ENCODE data around the gene ADD3.

The ADD3 gene

GRCh38 chr10:110076559-110077318 lies 69.0 kb downstream of the ADD3 start:
- Mint-ChIP-seq H3K9me3 (no peaks in the 10 kb centered on the region), H3K4me1 (peaks cover 59% of the 10 kb centered on the region), H3K27ac (peak overlapping the region; percentile 92), H3K27me3 (no peaks in the 10 kb centered on the region), H3K36me3 (peaks cover 5% of the 10 kb centered on the region), H3K4me3 (peak overlapping the region; percentile 75)
- ATAC-seq, result peak; percentile 80

GRCh38 chr10:110077436-110078130 lies 69.8 kb downstream of the ADD3 start:
- Mint-ChIP-seq H3K4me3 (peak overlapping the region; percentile 75), H3K36me3 (peaks cover 5% of the 10 kb centered on the region), H3K4me1 (peaks cover 59% of the 10 kb centered on the region), H3K27me3 (no peaks in the 10 kb centered on the region), H3K9me3 (no peaks in the 10 kb centered on the region), H3K27ac (peak overlapping the region; percentile 92)
- ATAC-seq, result peak; percentile 71

- Mint-ChIP-seq H3K9me3 (peaks cover 5% of the 10 kb centered on the region), H3K27me3 (no peaks in the 10 kb centered on the region), H3K4me1 (peaks cover 67% of the 10 kb centered on the region), H3K4me3 (no peak overlapping the region), H3K27ac (peak overlapping the region; percentile 92), H3K36me3 (peaks cover 12% of the 10 kb centered on the region)
- no peak for ATAC-seq
Observed at GRCh38 chr10:110078317-110078716, 70.5 kb downstream of the ADD3 start.

GRCh38 chr10:110081911-110082310 lies 74.1 kb downstream of the ADD3 start:
- ATAC-seq, result no peak
- H3K4me1 Mint-ChIP-seq, result peaks cover 69% of the 10 kb centered on the region
- H3K4me3 Mint-ChIP-seq, result no peak overlapping the region
- H3K36me3 Mint-ChIP-seq, result peaks cover 7% of the 10 kb centered on the region
- H3K27ac Mint-ChIP-seq, result peak overlapping the region; percentile 59
- no peaks in the 10 kb centered on the region for H3K27me3 Mint-ChIP-seq
- H3K9me3 Mint-ChIP-seq, result peaks cover 5% of the 10 kb centered on the region

GRCh38 chr10:110083884-110084283 lies 76.1 kb downstream of the ADD3 start:
- ATAC-seq, result no peak
- H3K27ac Mint-ChIP-seq, result peak overlapping the region; percentile 59
- H3K27me3 Mint-ChIP-seq, result no peaks in the 10 kb centered on the region
- H3K4me1 Mint-ChIP-seq, result peaks cover 60% of the 10 kb centered on the region
- H3K4me3 Mint-ChIP-seq, result no peak overlapping the region
- H3K36me3 Mint-ChIP-seq, result peaks cover 7% of the 10 kb centered on the region
- peaks cover 5% of the 10 kb centered on the region for H3K9me3 Mint-ChIP-seq

GRCh38 chr10:110087682-110088081 lies 79.9 kb downstream of the ADD3 start:
- no peak for ATAC-seq
- Mint-ChIP-seq H3K27ac (peak overlapping the region; percentile 30), H3K9me3 (peaks cover 4% of the 10 kb centered on the region), H3K36me3 (peaks cover 21% of the 10 kb centered on the region), H3K27me3 (no peaks in the 10 kb centered on the region), H3K4me1 (peaks cover 61% of the 10 kb centered on the region), H3K4me3 (no peak overlapping the region)

GRCh38 chr10:110088367-110089104 lies 80.8 kb downstream of the ADD3 start:
- Mint-ChIP-seq H3K9me3 (no peaks in the 10 kb centered on the region), H3K4me1 (peaks cover 55% of the 10 kb centered on the region), H3K36me3 (peaks cover 15% of the 10 kb centered on the region), H3K27me3 (no peaks in the 10 kb centered on the region), H3K4me3 (no peak overlapping the region), H3K27ac (peak overlapping the region; percentile 30)
- no peak for ATAC-seq

GRCh38 chr10:110091830-110092229 lies 84.0 kb downstream of the ADD3 start:
- Mint-ChIP-seq H3K27ac (no peak overlapping the region), H3K4me1 (peaks cover 44% of the 10 kb centered on the region), H3K36me3 (peaks cover 15% of the 10 kb centered on the region), H3K27me3 (no peaks in the 10 kb centered on the region), H3K4me3 (no peak overlapping the region), H3K9me3 (no peaks in the 10 kb centered on the region)
- no peak for ATAC-seq

- Mint-ChIP-seq H3K4me1 (peaks cover 39% of the 10 kb centered on the region), H3K27me3 (no peaks in the 10 kb centered on the region), H3K36me3 (peaks cover 15% of the 10 kb centered on the region), H3K27ac (no peak overlapping the region), H3K9me3 (no peaks in the 10 kb centered on the region), H3K4me3 (no peak overlapping the region)
- no peak for ATAC-seq
Observed at GRCh38 chr10:110093722-110094121, 85.9 kb downstream of the ADD3 start.

GRCh38 chr10:110094786-110095185 lies 87.0 kb downstream of the ADD3 start:
- Mint-ChIP-seq H3K4me1 (peaks cover 45% of the 10 kb centered on the region), H3K4me3 (no peak overlapping the region), H3K27ac (no peak overlapping the region), H3K9me3 (no peaks in the 10 kb centered on the region), H3K27me3 (no peaks in the 10 kb centered on the region), H3K36me3 (peaks cover 13% of the 10 kb centered on the region)
- ATAC-seq, result no peak

- peaks cover 14% of the 10 kb centered on the region for H3K36me3 Mint-ChIP-seq
- peaks cover 32% of the 10 kb centered on the region for H3K4me1 Mint-ChIP-seq
- H3K27ac Mint-ChIP-seq, result peak overlapping the region; percentile 33
- no peak overlapping the region for H3K4me3 Mint-ChIP-seq
- no peak for ATAC-seq
- no peaks in the 10 kb centered on the region for H3K27me3 Mint-ChIP-seq
- no peaks in the 10 kb centered on the region for H3K9me3 Mint-ChIP-seq
Observed at GRCh38 chr10:110101464-110102144, 93.8 kb downstream of the ADD3 start.

GRCh38 chr10:110103921-110104461 lies 96.2 kb downstream of the ADD3 start:
- ATAC-seq, result no peak
- peaks cover 20% of the 10 kb centered on the region for H3K36me3 Mint-ChIP-seq
- H3K4me1 Mint-ChIP-seq, result peaks cover 29% of the 10 kb centered on the region
- no peak overlapping the region for H3K4me3 Mint-ChIP-seq
- H3K27me3 Mint-ChIP-seq, result no peaks in the 10 kb centered on the region
- peak overlapping the region; percentile 33 for H3K27ac Mint-ChIP-seq
- no peaks in the 10 kb centered on the region for H3K9me3 Mint-ChIP-seq

GRCh38 chr10:110105873-110106272 lies 98.1 kb downstream of the ADD3 start:
- ATAC-seq, result no peak
- Mint-ChIP-seq H3K36me3 (peaks cover 26% of the 10 kb centered on the region), H3K9me3 (no peaks in the 10 kb centered on the region), H3K27me3 (no peaks in the 10 kb centered on the region), H3K27ac (no peak overlapping the region), H3K4me1 (peaks cover 28% of the 10 kb centered on the region), H3K4me3 (no peak overlapping the region)

- H3K4me1 Mint-ChIP-seq, result peaks cover 18% of the 10 kb centered on the region
- no peaks in the 10 kb centered on the region for H3K9me3 Mint-ChIP-seq
- no peak overlapping the region for H3K27ac Mint-ChIP-seq
- H3K36me3 Mint-ChIP-seq, result peaks cover 19% of the 10 kb centered on the region
- H3K4me3 Mint-ChIP-seq, result no peak overlapping the region
- no peak for ATAC-seq
- no peaks in the 10 kb centered on the region for H3K27me3 Mint-ChIP-seq
Observed at GRCh38 chr10:110107430-110107829, 99.6 kb downstream of the ADD3 start.

- Mint-ChIP-seq H3K27ac (no peak overlapping the region), H3K4me3 (no peak overlapping the region), H3K27me3 (no peaks in the 10 kb centered on the region), H3K9me3 (no peaks in the 10 kb centered on the region), H3K36me3 (peaks cover 19% of the 10 kb centered on the region), H3K4me1 (peaks cover 18% of the 10 kb centered on the region)
- ATAC-seq, result no peak
Observed at GRCh38 chr10:110107887-110108286, 100.1 kb downstream of the ADD3 start.
